Prostate gland (tissue), 2 donors: Measurements from ENCODE around the gene OBP2B. TPM values are rescaled to one million over a fixed set of nuclear protein-coding genes. Genes with fewer than 3 reads are reported as not detected.

Experiments
- DNase-seq: peaks from one replicate; pipeline ENCODE4 v3.0.0-alpha.2; 2019; ENCODE audit warnings: low spot score
- H3K27ac ChIP-seq, 2 donors: fragments of 200-600 bp; sonication (generic); 2 replicates each; pipeline ENCODE4 v1.5.1; 2017 to 2019
- H3K27me3 ChIP-seq: fragments of 200-600 bp; sonication (generic); replicated peaks from 2 replicates; pipeline ENCODE4 v1.5.1; 2019; ENCODE audit not compliant: insufficient read depth
- H3K36me3 ChIP-seq, 2 donors: fragments of 200-600 bp; sonication (generic); 1 replicate in 1 of 2; 2 replicates in 1 of 2; pipeline versions ENCODE4 v1.5.1 to v1.8.1; 2017 to 2019
- H3K4me1 ChIP-seq: fragments of 200-600 bp; sonication (generic); replicated peaks from 2 replicates; pipeline ENCODE4 v1.5.1; 2019
- H3K4me3 ChIP-seq, 2 donors: fragments of 200-600 bp; sonication (generic); 2 replicates each; pipeline ENCODE4 v1.5.1; 2017 to 2019
- H3K9me3 ChIP-seq: fragments of 200-600 bp; sonication (generic); 2 replicates; pipeline ENCODE4 v1.5.1; 2017
- POLR2A ChIP-seq: fragments of 450-650 bp; IDR thresholded peaks from one replicate; pipeline ENCODE4 v1.6.1; 2016; ENCODE audit warnings: antibody characterized with exemption, mild to moderate bottlenecking
- POLR2AphosphoS5 ChIP-seq: sonication (generic); formaldehyde crosslinking; IDR thresholded peaks from one replicate; pipeline ENCODE4 v1.6.1; 2017; ENCODE audit warnings: antibody characterized with exemption
- WGBS: methylation state at CpG from one replicate; pipeline ENCODE4 v1.1.5; 2018; 5-methylcytosine and 5-hydroxymethylcytosine counted together
- intact Hi-C: fragments of 100-400 bp; cut with DNase I; formaldehyde crosslinking; loops from one replicate; pipeline ENCODE4 v1.14.2; 2022
- total RNA-seq, 2 donors: library from RNA; depleted of rRNA; stranded (reverse); fragments of >200 nt; gene quantifications; one replicate each; pipeline ENCODE4 v1.1.0, GENCODE V29; 2016
- TF ChIP-seq, protein P1 (sequence below), 4 experiments: fragments of 200-600 bp in 2 of 4; fragments of 450-650 bp in 2 of 4; sonication (generic) in 2 of 4; IDR thresholded peaks; 1 replicate in 3 of 4; 2 replicates in 1 of 4; pipeline ENCODE4 v1.5.1; 2016 to 2019; ENCODE audit warnings: antibody characterized with exemption in 4 of 4, mild to moderate bottlenecking in 2 of 4, moderate library complexity in 2 of 4

OBP2B gene
- total RNA-seq, 2 donors from 2014 or later: 1.6 to 35.2 TPM

DNA sequence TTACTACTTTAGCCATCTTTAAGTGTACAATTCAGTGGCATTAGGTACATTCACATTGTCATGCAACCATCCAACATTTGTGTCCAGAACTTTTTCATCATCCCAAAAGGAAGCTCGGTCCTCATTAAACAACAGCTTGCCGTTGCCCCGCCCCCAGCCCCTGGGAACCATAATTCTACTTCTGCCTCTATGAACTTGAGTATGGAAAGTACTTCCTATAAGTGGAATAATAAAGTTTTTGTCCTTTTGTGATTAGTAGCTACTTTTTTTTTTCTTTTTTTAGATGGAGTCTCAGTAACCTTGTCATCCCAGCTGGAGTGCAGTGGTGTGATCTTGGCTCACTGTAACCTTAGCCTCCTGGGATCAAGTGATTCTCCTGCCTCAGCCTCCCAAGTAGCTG is 50.4 kb downstream of the OBP2B start:
- Histone ChIP-seq H3K27me3 (no peaks in the 10 kb centered on the region), H3K36me3 (no peaks in the 10 kb centered on the region), H3K4me3 (no peak overlapping the region), H3K9me3 (no peaks in the 10 kb centered on the region), H3K4me1 (peaks cover 3% of the 10 kb centered on the region), H3K27ac (no peak overlapping the region)
- intact Hi-C loops: no loop called here
- WGBS: 92% methylated on average over 3 of the region's 3 CpGs
- no peak for TF ChIP-seq POLR2AphosphoS5
- TF ChIP-seq, protein P1, sequence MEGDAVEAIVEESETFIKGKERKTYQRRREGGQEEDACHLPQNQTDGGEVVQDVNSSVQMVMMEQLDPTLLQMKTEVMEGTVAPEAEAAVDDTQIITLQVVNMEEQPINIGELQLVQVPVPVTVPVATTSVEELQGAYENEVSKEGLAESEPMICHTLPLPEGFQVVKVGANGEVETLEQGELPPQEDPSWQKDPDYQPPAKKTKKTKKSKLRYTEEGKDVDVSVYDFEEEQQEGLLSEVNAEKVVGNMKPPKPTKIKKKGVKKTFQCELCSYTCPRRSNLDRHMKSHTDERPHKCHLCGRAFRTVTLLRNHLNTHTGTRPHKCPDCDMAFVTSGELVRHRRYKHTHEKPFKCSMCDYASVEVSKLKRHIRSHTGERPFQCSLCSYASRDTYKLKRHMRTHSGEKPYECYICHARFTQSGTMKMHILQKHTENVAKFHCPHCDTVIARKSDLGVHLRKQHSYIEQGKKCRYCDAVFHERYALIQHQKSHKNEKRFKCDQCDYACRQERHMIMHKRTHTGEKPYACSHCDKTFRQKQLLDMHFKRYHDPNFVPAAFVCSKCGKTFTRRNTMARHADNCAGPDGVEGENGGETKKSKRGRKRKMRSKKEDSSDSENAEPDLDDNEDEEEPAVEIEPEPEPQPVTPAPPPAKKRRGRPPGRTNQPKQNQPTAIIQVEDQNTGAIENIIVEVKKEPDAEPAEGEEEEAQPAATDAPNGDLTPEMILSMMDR (IDR thresholded peaks at IDR 0.05): no peak
- no peak for TF ChIP-seq POLR2A
- DNase-seq: no peak

Other genes with a start within 250 kb of the OBP2B start
- under 1 TPM in 1 of 2 donors, not detected in 1; 0.85 TPM for gene GFI1B, start 230.6 kb downstream of the OBP2B start, total RNA-seq
- 10 to 100 TPM; 63.1 to 97.2 TPM for gene GTF3C5, start 178.3 kb downstream of the OBP2B start, total RNA-seq
- gene CEL, start 147.3 kb downstream of the OBP2B start, total RNA-seq: 1 to 10 TPM; 1.7 to 2.8 TPM
- 10 to 100 TPM; 49.6 to 77.4 TPM for gene RALGDS, start 88.0 kb downstream of the OBP2B start, total RNA-seq
- 10 to 100 TPM; 10.7 to 14.0 TPM for gene GBGT1, start 45.3 kb downstream of the OBP2B start, total RNA-seq
- gene ABO, start 66.0 kb upstream of the OBP2B start, total RNA-seq: 10 to 100 TPM in 1 of 2 donors, 1 to 10 TPM in 1; 3.5 to 14.8 TPM
- gene SURF6, start 126.9 kb upstream of the OBP2B start, total RNA-seq: 10 to 100 TPM; 25.7 to 40.3 TPM
- gene MED22, start 138.9 kb upstream of the OBP2B start, total RNA-seq: 10 to 100 TPM; 31.1 to 32.6 TPM
- 1,000 to 10,000 TPM; 1,667 to 2,501 TPM for gene RPL7A, start 139.0 kb upstream of the OBP2B start, total RNA-seq
- gene SURF1, start 147.2 kb upstream of the OBP2B start, total RNA-seq: 10 to 100 TPM; 53.3 to 73.8 TPM
- gene SURF2, start 147.3 kb upstream of the OBP2B start, total RNA-seq: 10 to 100 TPM; 16.4 to 57.6 TPM
- gene SURF4, start 166.8 kb upstream of the OBP2B start, total RNA-seq: 100 to 1,000 TPM; 185 to 204 TPM
- gene STKLD1, start 167.1 kb upstream of the OBP2B start, total RNA-seq: 1 to 10 TPM in 1 of 2 donors, under 1 TPM in 1; 0.87 to 1.0 TPM
- gene REXO4, start 208.8 kb upstream of the OBP2B start, total RNA-seq: 10 to 100 TPM; 20.8 to 34.5 TPM
- gene ADAMTS13, start 213.1 kb upstream of the OBP2B start, total RNA-seq: 1 to 10 TPM; 2.8 to 8.1 TPM